H1 (cell line): Measurements from ENCODE around the gene BPIFB3. TPM values are rescaled to one million over a fixed set of nuclear protein-coding genes. Genes with fewer than 3 reads are reported as not detected.

Experiments used
- BCL11A ChIP-seq, 2 experiments: IDR thresholded peaks; one replicate each; pipeline ENCODE4 v1.6.1; 2011; ENCODE audit warnings: low read depth in 2 of 2, low read length in 2 of 2, mild to moderate bottlenecking in 2 of 2
- CHD2 ChIP-seq: IDR thresholded peaks from 2 replicates; pipeline ENCODE4 v1.6.1; 2012; ENCODE audit warnings: low read length, improper control_type of control experiment
- EZH2 ChIP-seq: fragments of 200-600 bp; sonication (generic); IDR thresholded peaks from 2 replicates; pipeline ENCODE4 v1.7.1; 2012; ENCODE audit warnings: low read depth, mild to moderate bottlenecking, moderate library complexity, low read length, inconsistent platforms; ENCODE audit not compliant: severe bottlenecking
- NRF1 ChIP-seq: IDR thresholded peaks from 2 replicates; pipeline ENCODE4 v1.6.1; 2011; ENCODE audit warnings: mild to moderate bottlenecking, low read depth, low read length, improper control_type of control experiment
- POLR2AphosphoS5 ChIP-seq: IDR thresholded peaks from 2 replicates; pipeline ENCODE4 v1.6.1; 2011; ENCODE audit warnings: low read depth, low read length
- RXRA ChIP-seq: IDR thresholded peaks from 2 replicates; pipeline ENCODE4 v1.6.1; 2011; ENCODE audit warnings: low read depth, mild to moderate bottlenecking, low read length, moderate library complexity; ENCODE audit not compliant: insufficient read depth
- SIN3A ChIP-seq, 2 experiments: IDR thresholded peaks in 1 of 2; conservative IDR thresholded peaks in 1 of 2; 2 replicates each; pipeline ENCODE4 v1.6.1; 2011 to 2012; ENCODE audit warnings: low read length in 2 of 2, improper control_type of control experiment in 1 of 2, low read depth in 1 of 2, mild to moderate bottlenecking in 1 of 2
- SP1 ChIP-seq: IDR thresholded peaks from 2 replicates; pipeline ENCODE4 v1.6.1; 2011; ENCODE audit warnings: low read depth, low read length
- TCF12 ChIP-seq: IDR thresholded peaks from 2 replicates; pipeline ENCODE4 v1.6.1; 2011; ENCODE audit warnings: low read depth, mild to moderate bottlenecking, low read length
- YY1 ChIP-seq: IDR thresholded peaks from 2 replicates; pipeline ENCODE4 v1.6.1; 2011; ENCODE audit warnings: low read depth, mild to moderate bottlenecking, low read length
- polyA plus RNA-seq, 7 experiments: library from polyadenylated mRNA; depleted of rRNA in 3 of 7; stranded (reverse) in 5 of 7; unstranded in 2 of 7; fragments of >200 nt in 5 of 7; fragments of 200-250 nt in 2 of 7; gene quantifications; 1 replicate in 5 of 7; 2 replicates in 1 of 7; 4 replicates in 1 of 7; pipeline versions ENCODE4 v1.2.1 to v1.2.3, GENCODE V29; 2011 to 2013; ENCODE audit warnings: missing spikeins in 2 of 7, mixed read lengths in 2 of 7
- total RNA-seq: library from RNA; stranded (reverse); fragmentation: NEBNext Ultra II Directional; extraction: Animal tissue kit (Norgen Biotek cat#: 25700); gene quantifications from 2 replicates; pipeline ENCODE4 v1.2.1, GENCODE V29; 2021
- TF ChIP-seq, protein P1 (sequence below): fragments of 300-600 bp; sonication (generic); IDR thresholded peaks from 2 replicates; pipeline ENCODE4 v1.7.1; 2012; ENCODE audit warnings: low read length, moderate library complexity, mild to moderate bottlenecking, inconsistent platforms; ENCODE audit not compliant: insufficient replicate concordance

Gene BPIFB3
- total and polyA plus RNA-seq, 2 of the 8 experiments (the other 6 are each of a cell fraction or from before 2014, with no cell fraction given): not detected

DNA sequence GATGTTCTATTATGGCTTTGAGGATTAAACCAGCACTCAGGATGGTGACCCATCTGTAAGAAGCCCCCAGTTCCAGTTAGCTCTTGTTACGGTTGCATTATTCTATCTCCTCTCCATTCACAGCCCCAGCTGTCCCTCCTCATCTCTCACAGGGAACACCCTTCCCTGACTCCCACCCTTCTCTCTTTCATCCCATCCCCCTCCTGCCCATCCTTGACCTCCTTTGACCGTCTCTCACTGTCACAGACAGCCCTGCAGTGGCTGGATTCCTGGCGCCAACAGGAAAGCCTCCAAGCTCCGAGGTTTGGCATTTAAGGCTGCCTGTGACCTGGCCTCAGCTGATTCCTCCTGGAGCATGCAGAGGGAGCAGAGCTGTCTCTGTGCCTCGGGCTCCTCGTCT, 21.6 kb downstream of the BPIFB3 start (continued):
- TF ChIP-seq, protein P1, sequence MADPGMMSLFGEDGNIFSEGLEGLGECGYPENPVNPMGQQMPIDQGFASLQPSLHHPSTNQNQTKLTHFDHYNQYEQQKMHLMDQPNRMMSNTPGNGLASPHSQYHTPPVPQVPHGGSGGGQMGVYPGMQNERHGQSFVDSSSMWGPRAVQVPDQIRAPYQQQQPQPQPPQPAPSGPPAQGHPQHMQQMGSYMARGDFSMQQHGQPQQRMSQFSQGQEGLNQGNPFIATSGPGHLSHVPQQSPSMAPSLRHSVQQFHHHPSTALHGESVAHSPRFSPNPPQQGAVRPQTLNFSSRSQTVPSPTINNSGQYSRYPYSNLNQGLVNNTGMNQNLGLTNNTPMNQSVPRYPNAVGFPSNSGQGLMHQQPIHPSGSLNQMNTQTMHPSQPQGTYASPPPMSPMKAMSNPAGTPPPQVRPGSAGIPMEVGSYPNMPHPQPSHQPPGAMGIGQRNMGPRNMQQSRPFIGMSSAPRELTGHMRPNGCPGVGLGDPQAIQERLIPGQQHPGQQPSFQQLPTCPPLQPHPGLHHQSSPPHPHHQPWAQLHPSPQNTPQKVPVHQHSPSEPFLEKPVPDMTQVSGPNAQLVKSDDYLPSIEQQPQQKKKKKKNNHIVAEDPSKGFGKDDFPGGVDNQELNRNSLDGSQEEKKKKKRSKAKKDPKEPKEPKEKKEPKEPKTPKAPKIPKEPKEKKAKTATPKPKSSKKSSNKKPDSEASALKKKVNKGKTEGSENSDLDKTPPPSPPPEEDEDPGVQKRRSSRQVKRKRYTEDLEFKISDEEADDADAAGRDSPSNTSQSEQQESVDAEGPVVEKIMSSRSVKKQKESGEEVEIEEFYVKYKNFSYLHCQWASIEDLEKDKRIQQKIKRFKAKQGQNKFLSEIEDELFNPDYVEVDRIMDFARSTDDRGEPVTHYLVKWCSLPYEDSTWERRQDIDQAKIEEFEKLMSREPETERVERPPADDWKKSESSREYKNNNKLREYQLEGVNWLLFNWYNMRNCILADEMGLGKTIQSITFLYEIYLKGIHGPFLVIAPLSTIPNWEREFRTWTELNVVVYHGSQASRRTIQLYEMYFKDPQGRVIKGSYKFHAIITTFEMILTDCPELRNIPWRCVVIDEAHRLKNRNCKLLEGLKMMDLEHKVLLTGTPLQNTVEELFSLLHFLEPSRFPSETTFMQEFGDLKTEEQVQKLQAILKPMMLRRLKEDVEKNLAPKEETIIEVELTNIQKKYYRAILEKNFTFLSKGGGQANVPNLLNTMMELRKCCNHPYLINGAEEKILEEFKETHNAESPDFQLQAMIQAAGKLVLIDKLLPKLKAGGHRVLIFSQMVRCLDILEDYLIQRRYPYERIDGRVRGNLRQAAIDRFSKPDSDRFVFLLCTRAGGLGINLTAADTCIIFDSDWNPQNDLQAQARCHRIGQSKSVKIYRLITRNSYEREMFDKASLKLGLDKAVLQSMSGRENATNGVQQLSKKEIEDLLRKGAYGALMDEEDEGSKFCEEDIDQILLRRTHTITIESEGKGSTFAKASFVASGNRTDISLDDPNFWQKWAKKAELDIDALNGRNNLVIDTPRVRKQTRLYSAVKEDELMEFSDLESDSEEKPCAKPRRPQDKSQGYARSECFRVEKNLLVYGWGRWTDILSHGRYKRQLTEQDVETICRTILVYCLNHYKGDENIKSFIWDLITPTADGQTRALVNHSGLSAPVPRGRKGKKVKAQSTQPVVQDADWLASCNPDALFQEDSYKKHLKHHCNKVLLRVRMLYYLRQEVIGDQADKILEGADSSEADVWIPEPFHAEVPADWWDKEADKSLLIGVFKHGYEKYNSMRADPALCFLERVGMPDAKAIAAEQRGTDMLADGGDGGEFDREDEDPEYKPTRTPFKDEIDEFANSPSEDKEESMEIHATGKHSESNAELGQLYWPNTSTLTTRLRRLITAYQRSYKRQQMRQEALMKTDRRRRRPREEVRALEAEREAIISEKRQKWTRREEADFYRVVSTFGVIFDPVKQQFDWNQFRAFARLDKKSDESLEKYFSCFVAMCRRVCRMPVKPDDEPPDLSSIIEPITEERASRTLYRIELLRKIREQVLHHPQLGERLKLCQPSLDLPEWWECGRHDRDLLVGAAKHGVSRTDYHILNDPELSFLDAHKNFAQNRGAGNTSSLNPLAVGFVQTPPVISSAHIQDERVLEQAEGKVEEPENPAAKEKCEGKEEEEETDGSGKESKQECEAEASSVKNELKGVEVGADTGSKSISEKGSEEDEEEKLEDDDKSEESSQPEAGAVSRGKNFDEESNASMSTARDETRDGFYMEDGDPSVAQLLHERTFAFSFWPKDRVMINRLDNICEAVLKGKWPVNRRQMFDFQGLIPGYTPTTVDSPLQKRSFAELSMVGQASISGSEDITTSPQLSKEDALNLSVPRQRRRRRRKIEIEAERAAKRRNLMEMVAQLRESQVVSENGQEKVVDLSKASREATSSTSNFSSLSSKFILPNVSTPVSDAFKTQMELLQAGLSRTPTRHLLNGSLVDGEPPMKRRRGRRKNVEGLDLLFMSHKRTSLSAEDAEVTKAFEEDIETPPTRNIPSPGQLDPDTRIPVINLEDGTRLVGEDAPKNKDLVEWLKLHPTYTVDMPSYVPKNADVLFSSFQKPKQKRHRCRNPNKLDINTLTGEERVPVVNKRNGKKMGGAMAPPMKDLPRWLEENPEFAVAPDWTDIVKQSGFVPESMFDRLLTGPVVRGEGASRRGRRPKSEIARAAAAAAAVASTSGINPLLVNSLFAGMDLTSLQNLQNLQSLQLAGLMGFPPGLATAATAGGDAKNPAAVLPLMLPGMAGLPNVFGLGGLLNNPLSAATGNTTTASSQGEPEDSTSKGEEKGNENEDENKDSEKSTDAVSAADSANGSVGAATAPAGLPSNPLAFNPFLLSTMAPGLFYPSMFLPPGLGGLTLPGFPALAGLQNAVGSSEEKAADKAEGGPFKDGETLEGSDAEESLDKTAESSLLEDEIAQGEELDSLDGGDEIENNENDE: no peak
- no peak for TF ChIP-seq CHD2
- TF ChIP-seq SP1: no peak
- no peak for TF ChIP-seq YY1
- TF ChIP-seq POLR2AphosphoS5: no peak
- TF ChIP-seq EZH2: no peak
- no peak for TF ChIP-seq TCF12
- TF ChIP-seq RXRA: no peak
- TF ChIP-seq NRF1: no peak
- no peak for TF ChIP-seq SIN3A (conservative IDR thresholded peaks at IDR 0.05 in 1 of 2, IDR thresholded peaks at IDR 0.05 in 1 of 2; ENCODE audit: low read depth in 1 of 2, low read length in 2 of 2)
- TF ChIP-seq BCL11A (IDR thresholded peaks at IDR 0.05; ENCODE audit: low read depth in 2 of 2, low read length in 2 of 2): no peak
